GM18951 (cell line): Measurements from ENCODE around the gene PTPN22.

ENCODE experiments used
- POLR2A ChIP-seq: IDR thresholded peaks from 4 replicates; pipeline ENCODE4 v1.6.1; 2011; ENCODE audit warnings: mild to moderate bottlenecking; ENCODE audit not compliant: insufficient read length, insufficient read depth; ENCODE audit errors: extremely low read depth
- in situ Hi-C: fragments of 300-500 bp; cut with MboI; formaldehyde crosslinking; loops from one replicate; pipeline ENCODE4 v1.12.0; 2022; ENCODE audit warnings: low sequenced_read_pairs, mixed read lengths, inconsistent platforms; ENCODE audit not compliant: unreplicated experiment

The PTPN22 gene

DNA sequence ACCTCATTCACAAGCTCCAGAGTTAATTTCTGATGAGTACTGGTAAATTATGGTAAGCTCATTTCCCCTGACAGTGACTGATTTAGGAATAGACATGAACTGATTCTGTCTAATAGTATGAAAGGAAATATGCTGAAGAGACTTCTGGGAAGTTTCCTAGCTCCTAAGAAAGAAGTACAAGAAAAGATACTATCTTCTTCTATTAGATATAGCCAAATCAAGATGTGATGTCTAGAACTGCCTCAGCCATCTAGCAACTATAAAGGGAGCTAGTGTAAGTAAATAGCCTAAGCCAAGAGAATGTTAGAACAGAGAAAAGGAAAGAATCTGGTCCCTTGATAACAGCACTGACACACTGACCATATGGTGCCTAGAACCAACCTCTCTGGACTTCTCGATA lies 101.5 kb downstream of the PTPN22 start:
- TF ChIP-seq POLR2A: no peak
- in situ Hi-C loops: no loop called here

DNA sequence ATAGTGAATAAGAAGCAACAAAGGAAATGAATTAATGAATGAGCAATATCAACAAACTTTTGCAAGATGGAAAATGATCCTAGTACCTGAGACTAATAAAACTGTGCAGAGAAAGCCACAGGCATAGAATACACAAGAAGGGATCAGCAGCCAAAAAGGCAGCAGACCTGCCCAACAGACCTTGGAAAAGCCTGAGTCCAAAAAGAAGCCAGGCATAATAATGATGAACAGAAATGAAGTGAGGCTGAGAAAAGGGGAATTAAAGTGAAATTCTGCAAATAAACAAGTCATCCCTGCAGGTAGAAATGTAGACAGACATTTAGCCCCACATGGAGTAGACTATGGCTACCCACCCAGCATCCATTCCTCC lies 101.9 kb downstream of the PTPN22 start:
- in situ Hi-C loops: no loop called here
- no peak for TF ChIP-seq POLR2A

DNA sequence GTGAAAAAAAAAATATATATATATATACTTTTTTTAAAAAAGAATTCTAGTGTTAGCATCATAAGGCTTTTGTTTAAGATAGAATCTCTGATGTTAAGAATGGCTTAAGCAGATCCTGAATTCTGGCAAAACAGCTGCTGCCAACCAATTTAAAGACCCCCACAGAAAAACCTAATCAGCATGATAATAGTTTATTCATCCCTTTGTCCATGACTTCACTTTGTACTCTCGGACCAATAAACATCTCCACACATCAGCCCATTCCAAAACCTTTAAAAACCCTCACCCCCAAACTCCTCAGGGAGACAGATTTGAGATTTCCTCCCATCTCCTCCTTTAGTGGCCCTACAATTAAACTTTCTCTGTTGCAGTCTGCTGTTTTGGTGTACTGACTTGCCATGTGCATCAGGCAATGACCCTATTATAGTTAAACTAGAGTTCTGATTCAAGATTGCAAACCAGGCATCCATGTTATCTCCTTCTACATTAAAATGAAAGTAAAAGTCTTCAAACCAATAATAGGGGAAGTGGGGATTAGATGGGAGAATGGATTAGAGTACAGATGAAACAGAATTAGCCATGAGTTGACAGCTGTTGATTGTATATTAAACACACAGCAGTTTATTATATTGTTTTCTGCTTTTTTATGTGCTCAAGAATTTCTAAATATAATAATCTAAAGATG lies 102.5 kb downstream of the PTPN22 start:
- no peak for TF ChIP-seq POLR2A
- in situ Hi-C loops: no loop called here

DNA sequence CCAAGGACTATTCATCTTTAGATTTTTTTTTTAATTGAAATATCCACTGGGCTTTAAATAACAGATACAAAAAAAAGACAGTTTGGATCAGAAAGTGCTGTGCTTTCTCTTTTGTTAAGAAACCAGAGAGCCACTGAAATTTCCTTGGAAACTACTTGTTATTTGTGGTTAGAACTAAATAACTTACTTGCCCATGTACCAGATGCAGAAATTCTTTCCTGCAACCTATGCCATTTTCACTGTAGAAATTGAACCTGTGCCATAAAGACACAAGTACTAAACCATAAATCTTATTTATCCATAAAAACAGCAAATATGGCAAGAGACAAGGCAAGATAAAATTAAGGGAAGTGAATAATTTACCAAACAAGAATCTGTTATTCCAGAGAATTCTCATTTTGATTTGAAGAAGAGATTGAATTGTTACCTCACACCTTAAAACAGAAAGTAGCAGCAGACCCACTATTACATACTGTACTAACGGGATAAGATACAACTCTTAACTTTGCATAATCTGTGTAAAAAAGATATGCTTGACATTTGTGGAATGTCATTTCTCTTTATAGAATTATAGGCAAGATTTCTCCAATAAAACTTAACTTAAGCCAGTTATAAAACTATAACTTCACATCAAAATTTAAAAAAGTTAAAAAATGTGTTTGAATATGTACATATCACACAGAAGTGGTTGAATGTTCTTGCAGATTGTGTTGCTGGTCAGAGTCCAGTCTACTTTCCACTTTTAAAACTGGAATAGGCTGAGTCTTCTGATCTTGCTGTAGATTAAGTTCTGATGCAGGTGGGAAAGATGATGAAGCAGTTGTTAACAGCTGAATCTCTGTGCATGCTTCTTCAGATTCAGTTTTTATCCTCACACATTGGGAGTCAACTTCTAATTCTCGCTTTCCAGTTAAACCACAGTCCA lies 105.9 kb downstream of the PTPN22 start:
- in situ Hi-C loops: no loop called here
- TF ChIP-seq POLR2A: no peak
